H1 (cell line): ENCODE results near the gene FHL2. TPM values are rescaled to one million over a fixed set of nuclear protein-coding genes. Genes with fewer than 3 reads are reported as not detected.

Experiments
- CHD7 ChIP-seq: fragments of 300-600 bp; sonication (generic); IDR thresholded peaks from 2 replicates; pipeline ENCODE4 v1.7.1; 2012; ENCODE audit warnings: low read length, moderate library complexity, mild to moderate bottlenecking, inconsistent platforms; ENCODE audit not compliant: insufficient replicate concordance
- NRF1 ChIP-seq: IDR thresholded peaks from 2 replicates; pipeline ENCODE4 v1.6.1; 2011; ENCODE audit warnings: mild to moderate bottlenecking, low read depth, low read length, improper control_type of control experiment
- RFX5 ChIP-seq: IDR thresholded peaks from 2 replicates; pipeline ENCODE4 v1.6.1; 2011; ENCODE audit warnings: low read depth, low read length, improper control_type of control experiment, borderline replicate concordance
- polyA plus RNA-seq, 7 experiments: library from polyadenylated mRNA; depleted of rRNA in 3 of 7; stranded (reverse) in 5 of 7; unstranded in 2 of 7; fragments of >200 nt in 5 of 7; fragments of 200-250 nt in 2 of 7; gene quantifications; 1 replicate in 5 of 7; 2 replicates in 1 of 7; 4 replicates in 1 of 7; pipeline versions ENCODE4 v1.2.1 to v1.2.3, GENCODE V29; 2011 to 2013; ENCODE audit warnings: missing spikeins in 2 of 7, mixed read lengths in 2 of 7
- total RNA-seq: library from RNA; stranded (reverse); fragmentation: NEBNext Ultra II Directional; extraction: Animal tissue kit (Norgen Biotek cat#: 25700); gene quantifications from 2 replicates; pipeline ENCODE4 v1.2.1, GENCODE V29; 2021

The FHL2 gene
- total and polyA plus RNA-seq, 2 of the 8 experiments (the other 6 are each of a cell fraction or from before 2014, with no cell fraction given), result 33.2 to 64.3 TPM

DNA sequence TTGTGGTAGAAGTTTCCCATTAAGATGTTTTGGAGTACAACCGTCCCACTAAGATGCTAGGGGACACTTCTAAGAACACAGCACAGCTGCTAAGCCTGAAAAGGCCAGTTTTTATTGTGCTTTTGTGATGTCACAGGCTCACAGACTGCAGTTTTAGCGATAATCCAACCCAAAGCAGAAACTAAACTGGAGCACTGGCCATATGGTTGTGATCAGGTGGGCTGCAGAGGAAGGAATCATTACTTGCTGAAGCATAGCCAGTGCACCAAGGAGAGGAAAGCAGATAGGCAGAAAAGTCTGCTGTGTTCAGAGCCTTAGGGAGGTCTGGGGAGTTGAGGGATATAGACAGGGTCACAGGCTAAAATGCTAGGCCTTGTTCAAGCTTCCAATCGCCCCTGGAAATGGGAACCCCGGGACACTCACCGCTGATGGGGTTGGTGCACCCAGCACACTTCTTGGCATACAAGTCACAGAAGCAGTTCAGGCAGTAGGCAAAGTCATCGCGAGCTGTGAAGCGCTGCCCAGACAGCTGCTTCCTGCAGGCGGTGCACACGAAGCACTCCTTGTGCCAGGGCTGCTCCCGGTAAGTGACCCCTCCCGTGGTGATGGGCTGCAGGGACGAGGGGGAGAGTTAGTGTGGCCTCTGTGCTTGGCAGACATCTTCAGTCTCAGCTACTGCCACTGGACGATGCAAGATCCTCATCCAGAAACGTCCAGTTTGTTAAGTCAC lies 35.8 kb downstream of the FHL2 start (continued):
- no peak for TF ChIP-seq CHD7
- TF ChIP-seq NRF1, result no peak
- no peak for TF ChIP-seq RFX5
- TF ChIP-seq, all 59 proteins: peak for 0
